Thymus (tissue), 11 donors: ENCODE measurements around the gene LRRC2. TPM values are rescaled to one million over a fixed set of nuclear protein-coding genes. Genes with fewer than 3 reads are reported as not detected.
"Not testable (repeated sequence)": the region's sequence is repeated elsewhere in the genome, so short reads cannot be mapped to it uniquely, and the experiment has no call there.

ENCODE experiments used
- DNase-seq, 9 donors: peaks; one replicate each; pipeline ENCODE4 v3.0.0-alpha.2; 2013; ENCODE audit warnings: low spot score in 9 of 9, low read depth in 6 of 9, missing footprints in 1 of 9
- H3K27ac ChIP-seq, 2 donors: one replicate each; pipeline ENCODE4 v1.5.1; 2013; ENCODE audit warnings: control low read depth in 1 of 2, low read depth in 1 of 2, low read length in 1 of 2, mild to moderate bottlenecking in 1 of 2, moderate library complexity in 1 of 2
- H3K27me3 ChIP-seq, 2 donors: one replicate each; pipeline ENCODE4 v1.5.1; 2013; ENCODE audit warnings: low read length in 1 of 2; ENCODE audit not compliant: control insufficient read depth in 2 of 2, insufficient read depth in 1 of 2
- H3K36me3 ChIP-seq, 2 donors: one replicate each; pipeline ENCODE4 v1.5.1; 2013; ENCODE audit warnings: low read length in 1 of 2, mild to moderate bottlenecking in 1 of 2, moderate library complexity in 1 of 2; ENCODE audit not compliant: control insufficient read depth in 2 of 2, insufficient read depth in 2 of 2
- H3K4me1 ChIP-seq, 2 donors: one replicate each; pipeline ENCODE4 v1.5.1; 2013; ENCODE audit warnings: low read length in 2 of 2; ENCODE audit not compliant: control insufficient read depth in 2 of 2, insufficient read depth in 2 of 2
- H3K4me3 ChIP-seq, 2 donors: one replicate each; pipeline ENCODE4 v1.5.1; 2013; ENCODE audit warnings: low read length in 2 of 2, control low read depth in 1 of 2, mild to moderate bottlenecking in 1 of 2
- H3K9me3 ChIP-seq, 2 donors: one replicate each; pipeline ENCODE4 v1.5.1; 2013; ENCODE audit warnings: low read length in 1 of 2, mild to moderate bottlenecking in 1 of 2; ENCODE audit not compliant: control insufficient read depth in 2 of 2, insufficient read depth in 1 of 2
- WGBS: extraction: QIAGEN DNeasy Blood & Tissue Kit; methylation state at CpG from one replicate; pipeline ENCODE4 v1.1.7; 2013; 5-methylcytosine and 5-hydroxymethylcytosine counted together
- polyA plus RNA-seq: library from polyadenylated mRNA; stranded (reverse); fragments of 200-250 nt; gene quantifications from one replicate; pipeline ENCODE4 v1.2.3, GENCODE V29; 2013
- total RNA-seq: library from RNA; stranded (reverse); fragments of 120-200 nt; gene quantifications from one replicate; pipeline ENCODE4 v1.2.4, GENCODE V29; 2013
- donor health status: healthy.

Gene LRRC2
- total and polyA plus RNA-seq, 2 donors: 2.4 to 2.5 TPM

- H3K27me3 ChIP-seq: no peaks in the 10 kb centered on the region
- no peaks in the 10 kb centered on the region for H3K36me3 ChIP-seq
- H3K27ac ChIP-seq: no peak overlapping the region
- no peak for DNase-seq
- H3K4me1 ChIP-seq: peaks cover 43 to 49% of the 10 kb centered on the region in 2 donors
- H3K9me3 ChIP-seq: no peaks in the 10 kb centered on the region
- 97% methylated on average over 5 of the region's 5 CpGs for WGBS
- no peak overlapping the region for H3K4me3 ChIP-seq
These were observed 30.4 kb downstream of the LRRC2 start for GRCh38 chr3:46535746-46536145.

GRCh38 chr3:46533091-46533490, 33.0 kb downstream of the LRRC2 start:
- Histone ChIP-seq H3K27me3 (no peaks in the 10 kb centered on the region), H3K4me3 (no peak overlapping the region), H3K36me3 (no peaks in the 10 kb centered on the region), H3K27ac (no peak overlapping the region), H3K4me1 (peaks cover 19 to 24% of the 10 kb centered on the region in 2 donors), H3K9me3 (no peaks in the 10 kb centered on the region)
- DNase-seq: no peak
- 97% methylated on average over 3 of the region's 3 CpGs for WGBS

- DNase-seq: no peak
- WGBS: 98% methylated on average over 5 of the region's 5 CpGs
- Histone ChIP-seq H3K36me3 (no peaks in the 10 kb centered on the region), H3K4me1 (no peaks in the 10 kb centered on the region), H3K27ac (no peak overlapping the region), H3K9me3 (no peaks in the 10 kb centered on the region), H3K4me3 (no peak overlapping the region), H3K27me3 (no peaks in the 10 kb centered on the region)
These were observed 38.9 kb downstream of the LRRC2 start for GRCh38 chr3:46527239-46527638.

DNA sequence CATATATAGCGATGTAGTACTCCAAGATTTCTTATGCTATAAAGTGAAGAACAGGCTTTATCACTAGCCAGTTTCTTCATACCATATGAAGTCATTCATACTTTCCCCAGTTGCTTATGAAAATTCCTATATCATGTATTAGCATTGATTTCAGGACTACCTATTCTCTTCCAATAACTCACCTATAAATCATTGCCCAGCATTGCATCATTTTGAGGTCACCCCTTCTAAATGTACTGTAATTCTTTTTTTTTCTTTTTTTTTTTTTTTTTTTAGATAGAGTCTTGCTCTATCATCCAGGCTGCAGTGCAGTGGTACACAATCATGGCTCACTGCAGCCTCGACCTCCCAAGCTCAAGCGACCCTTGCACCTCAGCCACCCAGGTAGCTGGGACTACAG, 41.3 kb downstream of the LRRC2 start:
- Histone ChIP-seq H3K27me3 (no peaks in the 10 kb centered on the region), H3K4me1 (no peaks in the 10 kb centered on the region), H3K27ac (no peak overlapping the region), H3K36me3 (no peaks in the 10 kb centered on the region), H3K9me3 (no peaks in the 10 kb centered on the region), H3K4me3 (no peak overlapping the region)
- 96% methylated on average over 3 of the region's 3 CpGs for WGBS
- DNase-seq: no peak

DNA sequence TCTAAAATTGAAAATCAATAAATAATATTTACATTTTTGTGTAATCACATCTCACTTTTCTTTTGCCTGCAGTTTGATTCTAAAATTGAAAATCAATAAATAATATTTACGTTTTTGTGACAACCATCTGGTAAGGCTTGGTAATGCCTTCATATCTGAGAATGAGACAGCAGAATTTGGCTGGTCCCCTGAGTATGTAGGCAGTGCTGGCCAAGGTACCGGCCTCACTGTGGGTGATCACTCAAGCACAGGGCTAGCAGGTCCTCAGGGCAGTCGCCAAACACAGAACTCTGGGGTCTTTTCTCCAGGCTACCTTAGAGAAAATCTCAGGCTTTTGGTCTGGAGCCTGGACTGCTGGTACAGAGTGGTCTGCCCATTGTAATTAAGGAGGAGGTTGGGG, 42.1 kb downstream of the LRRC2 start:
- H3K4me1 ChIP-seq: no peaks in the 10 kb centered on the region
- WGBS: 93% methylated on average over 3 of the region's 3 CpGs
- no peaks in the 10 kb centered on the region for H3K36me3 ChIP-seq
- no peak for DNase-seq
- no peak overlapping the region for H3K27ac ChIP-seq
- no peak overlapping the region for H3K4me3 ChIP-seq
- no peaks in the 10 kb centered on the region for H3K27me3 ChIP-seq
- H3K9me3 ChIP-seq: no peaks in the 10 kb centered on the region

GRCh38 chr3:46523556-46523955, 42.5 kb downstream of the LRRC2 start:
- Histone ChIP-seq H3K27me3 (no peaks in the 10 kb centered on the region), H3K9me3 (no peaks in the 10 kb centered on the region), H3K4me1 (no peaks in the 10 kb centered on the region), H3K4me3 (no peak overlapping the region), H3K27ac (no peak overlapping the region), H3K36me3 (no peaks in the 10 kb centered on the region)
- 98% methylated on average over 2 of the region's 2 CpGs for WGBS
- no peak for DNase-seq

- H3K9me3 ChIP-seq, H3K4me3 ChIP-seq, H3K27ac ChIP-seq, DNase-seq, H3K4me1 ChIP-seq, H3K36me3 ChIP-seq, H3K27me3 ChIP-seq: not testable (repeated sequence)
- WGBS: 92% methylated on average over 4 of the region's 4 CpGs
These were observed 43.9 kb downstream of the LRRC2 start for GRCh38 chr3:46522201-46522600.

- DNase-seq: no peak
- Histone ChIP-seq H3K4me1 (no peaks in the 10 kb centered on the region), H3K4me3 (no peak overlapping the region), H3K27ac (no peak overlapping the region), H3K36me3 (no peaks in the 10 kb centered on the region), H3K27me3 (no peaks in the 10 kb centered on the region), H3K9me3 (no peaks in the 10 kb centered on the region)
- WGBS: 97% methylated on average over 9 of the region's 9 CpGs
These were observed 45.0 kb downstream of the LRRC2 start for GRCh38 chr3:46521096-46521495.

DNA sequence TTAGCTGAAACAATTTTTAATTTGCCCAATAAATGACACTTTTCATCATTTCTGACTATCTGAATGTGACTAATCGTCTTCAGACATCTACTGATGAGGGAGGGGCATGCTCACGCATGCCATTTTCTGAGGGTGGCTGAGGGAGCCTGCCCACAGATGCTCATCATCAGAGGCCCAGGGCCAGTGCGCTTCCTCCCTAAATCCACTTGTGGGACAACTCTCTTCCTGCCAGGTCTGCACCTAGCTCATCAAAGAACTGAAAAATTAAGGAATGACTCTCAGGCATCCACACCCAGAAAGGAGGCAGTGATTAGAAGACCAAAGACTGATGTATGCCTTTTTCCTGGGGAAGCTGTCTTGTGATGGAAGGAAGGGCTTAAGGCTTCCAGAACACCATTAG, 45.6 kb downstream of the LRRC2 start:
- no peak overlapping the region for H3K4me3 ChIP-seq
- no peaks in the 10 kb centered on the region for H3K9me3 ChIP-seq
- WGBS: 97% methylated on average over 3 of the region's 3 CpGs
- no peak for DNase-seq
- no peak overlapping the region for H3K27ac ChIP-seq
- no peaks in the 10 kb centered on the region for H3K27me3 ChIP-seq
- no peaks in the 10 kb centered on the region for H3K36me3 ChIP-seq
- H3K4me1 ChIP-seq: no peaks in the 10 kb centered on the region

- no peak overlapping the region for H3K4me3 ChIP-seq
- no peaks in the 10 kb centered on the region for H3K9me3 ChIP-seq
- no peaks in the 10 kb centered on the region for H3K27me3 ChIP-seq
- H3K4me1 ChIP-seq: no peaks in the 10 kb centered on the region
- DNase-seq: no peak
- no peaks in the 10 kb centered on the region for H3K36me3 ChIP-seq
- no peak overlapping the region for H3K27ac ChIP-seq
- 99% methylated on average over 2 of the region's 2 CpGs for WGBS
These were observed 46.1 kb downstream of the LRRC2 start for GRCh38 chr3:46519952-46520351.
